Measurements from ENCODE around the gene AHCYL2. TPM values are rescaled to one million over a fixed set of nuclear protein-coding genes. Genes with fewer than 3 reads are reported as not detected.

Gene AHCYL2
- polyA plus RNA-seq, 1 experiment, result 13.3 TPM

DNA sequence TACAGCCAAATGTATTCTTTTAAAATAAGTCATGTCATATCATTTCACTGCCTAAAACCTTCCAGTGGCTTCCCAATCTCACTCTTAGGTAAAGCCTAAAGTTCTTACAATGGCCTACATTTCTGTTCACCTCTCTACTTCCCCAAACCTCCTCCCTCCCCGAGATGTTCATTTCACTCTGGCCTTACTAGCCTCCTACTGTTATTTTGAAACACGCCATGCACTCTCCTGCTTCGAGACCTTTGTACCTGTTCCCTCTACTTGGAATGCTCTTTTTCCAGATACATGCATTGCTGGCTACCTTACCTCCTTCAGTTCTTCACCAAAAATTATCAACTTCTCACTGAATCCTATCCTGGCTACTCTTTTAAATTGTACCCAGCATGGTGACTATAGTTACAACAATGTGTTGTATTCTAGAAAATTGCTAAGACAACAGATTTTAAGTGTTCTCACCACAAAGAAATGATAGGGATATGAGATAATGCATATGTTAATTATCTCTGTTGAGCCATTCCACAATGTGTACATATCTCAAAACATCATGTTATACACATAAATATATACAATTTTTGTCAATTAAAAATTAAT lies 158.8 kb downstream of the AHCYL2 start:
- TF ChIP-seq, protein P1, sequence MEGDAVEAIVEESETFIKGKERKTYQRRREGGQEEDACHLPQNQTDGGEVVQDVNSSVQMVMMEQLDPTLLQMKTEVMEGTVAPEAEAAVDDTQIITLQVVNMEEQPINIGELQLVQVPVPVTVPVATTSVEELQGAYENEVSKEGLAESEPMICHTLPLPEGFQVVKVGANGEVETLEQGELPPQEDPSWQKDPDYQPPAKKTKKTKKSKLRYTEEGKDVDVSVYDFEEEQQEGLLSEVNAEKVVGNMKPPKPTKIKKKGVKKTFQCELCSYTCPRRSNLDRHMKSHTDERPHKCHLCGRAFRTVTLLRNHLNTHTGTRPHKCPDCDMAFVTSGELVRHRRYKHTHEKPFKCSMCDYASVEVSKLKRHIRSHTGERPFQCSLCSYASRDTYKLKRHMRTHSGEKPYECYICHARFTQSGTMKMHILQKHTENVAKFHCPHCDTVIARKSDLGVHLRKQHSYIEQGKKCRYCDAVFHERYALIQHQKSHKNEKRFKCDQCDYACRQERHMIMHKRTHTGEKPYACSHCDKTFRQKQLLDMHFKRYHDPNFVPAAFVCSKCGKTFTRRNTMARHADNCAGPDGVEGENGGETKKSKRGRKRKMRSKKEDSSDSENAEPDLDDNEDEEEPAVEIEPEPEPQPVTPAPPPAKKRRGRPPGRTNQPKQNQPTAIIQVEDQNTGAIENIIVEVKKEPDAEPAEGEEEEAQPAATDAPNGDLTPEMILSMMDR (IDR thresholded peaks at IDR 0.05; ENCODE audit: low read depth, low read length), result no peak
- ChIA-PET CTCF (no interaction called here), POLR2A (no interaction called here)
- Histone ChIP-seq H3K27ac (ENCODE audit: low read depth, low read length) (no peak overlapping the region), H3K27me3 (ENCODE audit: control insufficient read depth, insufficient read depth, low read length) (no peaks in the 10 kb centered on the region), H3K4me3 (ENCODE audit: low read depth, low read length) (no peak overlapping the region), H3K9me3 (ENCODE audit: control insufficient read depth, insufficient read depth, low read length) (no peaks in the 10 kb centered on the region)
- no peak for DNase-seq (ENCODE audit: low read depth, low spot score)

DNA sequence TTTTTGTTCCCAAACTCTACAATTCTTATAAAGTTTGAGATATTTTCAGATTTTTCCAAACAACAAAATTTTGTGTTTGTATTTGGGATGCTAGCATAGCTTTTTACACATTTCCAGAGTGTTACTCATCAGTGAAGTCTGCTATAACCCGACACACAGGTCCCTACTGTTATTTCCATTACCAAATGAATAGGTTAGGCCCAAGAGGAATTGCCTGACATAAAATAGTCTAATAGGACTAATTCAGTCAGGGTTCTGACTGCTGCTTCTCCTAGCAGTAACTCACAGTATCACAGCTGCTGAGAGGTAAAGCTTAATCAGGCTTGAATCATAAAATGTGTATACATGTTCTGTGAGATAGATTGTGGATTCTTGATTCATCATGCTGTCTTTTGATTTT lies 160.3 kb downstream of the AHCYL2 start:
- POLR2A ChIA-PET, result no interaction called here
- no peaks in the 10 kb centered on the region for H3K27me3 ChIP-seq (ENCODE audit: control insufficient read depth, insufficient read depth, low read length)
- DNase-seq (ENCODE audit: low read depth, low spot score), result no peak
- CTCF ChIA-PET, result interaction anchor here (0.8 to 1.7 kb wide), 3 partner anchors 9 to 18 kb away, joined by 3 to 9 read pairs (median 3); no protein-coding TSS in a partner anchor
- TF ChIP-seq, protein P1 (IDR thresholded peaks at IDR 0.05; ENCODE audit: low read depth, low read length), result no peak
- H3K4me3 ChIP-seq (ENCODE audit: low read depth, low read length), result no peak overlapping the region
- no peaks in the 10 kb centered on the region for H3K9me3 ChIP-seq (ENCODE audit: control insufficient read depth, insufficient read depth, low read length)
- H3K27ac ChIP-seq (ENCODE audit: low read depth, low read length), result no peak overlapping the region

DNA sequence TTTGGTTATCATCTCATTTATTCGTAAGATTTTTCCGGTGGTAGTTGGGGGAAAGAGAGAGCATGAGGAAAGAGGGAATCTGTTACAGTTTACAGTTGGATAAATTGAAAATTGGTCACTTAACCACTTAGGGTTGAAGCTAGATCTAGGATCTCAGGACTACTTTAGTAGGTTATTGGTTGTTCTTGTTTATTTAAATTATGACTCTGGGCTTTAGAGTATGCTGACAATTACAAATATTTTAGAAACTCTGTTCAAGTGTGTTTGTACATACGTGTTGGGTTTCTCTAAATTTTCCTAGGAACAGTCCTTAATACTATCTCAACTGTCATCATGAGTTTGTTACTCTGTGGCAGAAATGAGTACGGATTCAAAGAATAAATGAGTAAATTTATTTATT lies 160.8 kb downstream of the AHCYL2 start:
- TF ChIP-seq, protein P1 (IDR thresholded peaks at IDR 0.05; ENCODE audit: low read depth, low read length), result no peak
- Histone ChIP-seq H3K4me3 (ENCODE audit: low read depth, low read length) (no peak overlapping the region), H3K9me3 (ENCODE audit: control insufficient read depth, insufficient read depth, low read length) (no peaks in the 10 kb centered on the region), H3K27ac (ENCODE audit: low read depth, low read length) (no peak overlapping the region), H3K27me3 (ENCODE audit: control insufficient read depth, insufficient read depth, low read length) (no peaks in the 10 kb centered on the region)
- CTCF ChIA-PET, result interaction anchor here (1.7 kb wide), 1 partner anchor 10 kb away, joined by 9 read pairs; no protein-coding TSS in a partner anchor
- no peak for DNase-seq (ENCODE audit: low read depth, low spot score)
- POLR2A ChIA-PET, result no interaction called here

DNA sequence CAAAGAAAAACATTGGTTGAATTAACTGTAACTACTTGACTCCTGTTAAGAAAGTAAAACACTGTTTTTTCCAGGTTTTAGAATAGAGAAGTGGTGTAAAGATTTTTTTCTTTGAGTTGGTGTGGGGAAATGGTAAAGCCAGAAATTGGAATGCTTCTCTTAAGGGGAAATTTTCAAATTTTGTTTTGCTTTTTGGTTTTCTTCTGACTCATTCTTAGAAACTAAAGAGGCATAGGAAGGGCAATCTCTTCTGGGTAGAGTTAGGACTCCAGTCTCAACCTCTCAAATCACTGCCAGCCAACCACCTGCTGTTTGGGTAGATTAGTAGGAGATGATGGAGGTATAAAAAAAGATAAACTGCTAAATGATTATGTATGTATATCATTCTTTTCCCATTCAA lies 161.7 kb downstream of the AHCYL2 start:
- Histone ChIP-seq H3K27ac (ENCODE audit: low read depth, low read length) (no peak overlapping the region), H3K27me3 (ENCODE audit: control insufficient read depth, insufficient read depth, low read length) (no peaks in the 10 kb centered on the region), H3K9me3 (ENCODE audit: control insufficient read depth, insufficient read depth, low read length) (no peaks in the 10 kb centered on the region), H3K4me3 (ENCODE audit: low read depth, low read length) (no peak overlapping the region)
- TF ChIP-seq, protein P1 (IDR thresholded peaks at IDR 0.05; ENCODE audit: low read depth, low read length), result no peak
- POLR2A ChIA-PET, result no interaction called here
- DNase-seq (ENCODE audit: low read depth, low spot score), result no peak
- CTCF ChIA-PET, result interaction anchor here (1.0 to 4.8 kb wide), 4 partner anchors 10 to 168 kb away, joined by 3 to 30 read pairs (median 17); no protein-coding TSS in a partner anchor

DNA sequence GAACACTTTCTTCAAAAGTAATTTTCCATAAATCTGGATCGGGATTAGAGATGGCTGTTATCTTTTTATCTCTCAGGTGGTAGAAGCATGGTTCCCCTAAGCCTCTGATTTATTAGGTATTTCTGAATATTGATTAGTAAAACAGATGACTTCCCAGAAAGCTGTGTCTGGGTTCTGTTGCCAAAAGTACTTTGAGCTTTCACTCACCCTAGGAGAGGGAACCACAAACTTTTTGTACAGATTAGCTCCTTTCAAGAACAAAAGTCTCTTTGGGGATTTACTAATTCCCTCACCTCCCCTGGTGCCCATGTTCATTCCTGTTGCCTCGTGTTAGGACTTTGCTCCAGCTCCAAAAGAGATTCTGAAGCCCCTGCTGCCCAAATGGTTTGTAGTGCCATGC lies 162.7 kb downstream of the AHCYL2 start:
- no peaks in the 10 kb centered on the region for H3K9me3 ChIP-seq (ENCODE audit: control insufficient read depth, insufficient read depth, low read length)

More for the DNA sequence above, 162.7 kb downstream of the AHCYL2 start:
- no peaks in the 10 kb centered on the region for H3K27me3 ChIP-seq (ENCODE audit: control insufficient read depth, insufficient read depth, low read length)
- TF ChIP-seq, protein P1 (IDR thresholded peaks at IDR 0.05; ENCODE audit: low read depth, low read length), result no peak
- no peak for DNase-seq (ENCODE audit: low read depth, low spot score)
- H3K27ac ChIP-seq (ENCODE audit: low read depth, low read length), result no peak overlapping the region
- ChIA-PET CTCF (interaction anchor here (1.0 to 4.8 kb wide), 5 partner anchors 11 to 169 kb away, joined by 3 to 30 read pairs (median 4); no protein-coding TSS in a partner anchor), POLR2A (no interaction called here)
- H3K4me3 ChIP-seq (ENCODE audit: low read depth, low read length), result no peak overlapping the region
